Measurements from ENCODE around the gene XPNPEP1. TPM values are rescaled to one million over a fixed set of nuclear protein-coding genes. Genes with fewer than 3 reads are reported as not detected.

Gene XPNPEP1
- total RNA-seq, 2 experiments from 2014 or later = 90.2 to 96.5 TPM

- Mint-ChIP-seq H3K36me3 (peaks cover 42% of the 10 kb centered on the region), H3K9me3 (no peaks in the 10 kb centered on the region), H3K27me3 (no peaks in the 10 kb centered on the region), H3K27ac (no peak overlapping the region), H3K4me3 (no peak overlapping the region), H3K4me1 (peaks cover 11% of the 10 kb centered on the region)
- no peak for DNase-seq
Observed at GRCh38 chr10:109880886-109881768, 42.2 kb downstream of the XPNPEP1 start.

- no peak overlapping the region for H3K27ac Mint-ChIP-seq
- no peaks in the 10 kb centered on the region for H3K4me1 Mint-ChIP-seq
- DNase-seq = no peak
- no peaks in the 10 kb centered on the region for H3K27me3 Mint-ChIP-seq
- no peaks in the 10 kb centered on the region for H3K9me3 Mint-ChIP-seq
- H3K36me3 Mint-ChIP-seq = peaks cover 32% of the 10 kb centered on the region
- no peak overlapping the region for H3K4me3 Mint-ChIP-seq
Observed at GRCh38 chr10:109877546-109877945, 45.8 kb downstream of the XPNPEP1 start.

- H3K27me3 Mint-ChIP-seq = no peaks in the 10 kb centered on the region
- DNase-seq = no peak
- H3K4me3 Mint-ChIP-seq = no peak overlapping the region
- H3K9me3 Mint-ChIP-seq = no peaks in the 10 kb centered on the region
- no peak overlapping the region for H3K27ac Mint-ChIP-seq
- H3K36me3 Mint-ChIP-seq = peaks cover 34% of the 10 kb centered on the region
- no peaks in the 10 kb centered on the region for H3K4me1 Mint-ChIP-seq
Observed at GRCh38 chr10:109875828-109876821, 47.2 kb downstream of the XPNPEP1 start.

- H3K27me3 Mint-ChIP-seq = no peaks in the 10 kb centered on the region
- H3K36me3 Mint-ChIP-seq = peaks cover 32% of the 10 kb centered on the region
- DNase-seq = no peak
- no peaks in the 10 kb centered on the region for H3K4me1 Mint-ChIP-seq
- H3K9me3 Mint-ChIP-seq = no peaks in the 10 kb centered on the region
- no peak overlapping the region for H3K4me3 Mint-ChIP-seq
- no peak overlapping the region for H3K27ac Mint-ChIP-seq
Observed at GRCh38 chr10:109875151-109875568, 48.2 kb downstream of the XPNPEP1 start.

- Mint-ChIP-seq H3K36me3 (peaks cover 46% of the 10 kb centered on the region), H3K27ac (no peak overlapping the region), H3K4me1 (no peaks in the 10 kb centered on the region), H3K9me3 (no peaks in the 10 kb centered on the region), H3K4me3 (no peak overlapping the region), H3K27me3 (no peaks in the 10 kb centered on the region)
- DNase-seq = no peak
Observed at GRCh38 chr10:109871476-109871875, 51.8 kb downstream of the XPNPEP1 start.

- no peaks in the 10 kb centered on the region for H3K27me3 Mint-ChIP-seq
- H3K4me1 Mint-ChIP-seq = no peaks in the 10 kb centered on the region
- H3K27ac Mint-ChIP-seq = no peak overlapping the region
- peaks cover 17% of the 10 kb centered on the region for H3K9me3 Mint-ChIP-seq
- no peak for DNase-seq
- H3K36me3 Mint-ChIP-seq = peaks cover 72% of the 10 kb centered on the region
- no peak overlapping the region for H3K4me3 Mint-ChIP-seq
Observed at GRCh38 chr10:109866995-109867635, 56.2 kb downstream of the XPNPEP1 start.

GRCh38 chr10:109866168-109866994 is 56.9 kb downstream of the XPNPEP1 start:
- Mint-ChIP-seq H3K9me3 (peaks cover 17% of the 10 kb centered on the region), H3K4me3 (no peak overlapping the region), H3K36me3 (peaks cover 74% of the 10 kb centered on the region), H3K4me1 (no peaks in the 10 kb centered on the region), H3K27me3 (no peaks in the 10 kb centered on the region), H3K27ac (peak overlapping the region; percentile 39)
- no peak for DNase-seq

GRCh38 chr10:109863775-109864174 is 59.5 kb downstream of the XPNPEP1 start:
- no peaks in the 10 kb centered on the region for H3K27me3 Mint-ChIP-seq
- DNase-seq = no peak
- H3K9me3 Mint-ChIP-seq = peaks cover 17% of the 10 kb centered on the region
- H3K4me1 Mint-ChIP-seq = peaks cover 4% of the 10 kb centered on the region
- H3K36me3 Mint-ChIP-seq = peaks cover 78% of the 10 kb centered on the region
- no peak overlapping the region for H3K27ac Mint-ChIP-seq
- no peak overlapping the region for H3K4me3 Mint-ChIP-seq

- H3K9me3 Mint-ChIP-seq = peaks cover 17% of the 10 kb centered on the region
- H3K4me3 Mint-ChIP-seq = no peak overlapping the region
- no peak overlapping the region for H3K27ac Mint-ChIP-seq
- H3K27me3 Mint-ChIP-seq = no peaks in the 10 kb centered on the region
- H3K36me3 Mint-ChIP-seq = peaks cover 68% of the 10 kb centered on the region
- DNase-seq = no peak
- H3K4me1 Mint-ChIP-seq = peaks cover 4% of the 10 kb centered on the region
Observed at GRCh38 chr10:109862738-109863137, 60.6 kb downstream of the XPNPEP1 start.

- Mint-ChIP-seq H3K4me3 (no peak overlapping the region), H3K4me1 (peaks cover 4% of the 10 kb centered on the region), H3K27me3 (no peaks in the 10 kb centered on the region), H3K27ac (no peak overlapping the region), H3K9me3 (peaks cover 17% of the 10 kb centered on the region), H3K36me3 (peaks cover 61% of the 10 kb centered on the region)
- DNase-seq = no peak
Observed at GRCh38 chr10:109862041-109862440, 61.3 kb downstream of the XPNPEP1 start.

GRCh38 chr10:109861081-109861480 is 62.2 kb downstream of the XPNPEP1 start:
- Mint-ChIP-seq H3K4me1 (peaks cover 4% of the 10 kb centered on the region), H3K36me3 (peaks cover 53% of the 10 kb centered on the region), H3K27ac (no peak overlapping the region), H3K27me3 (no peaks in the 10 kb centered on the region), H3K9me3 (peaks cover 17% of the 10 kb centered on the region), H3K4me3 (no peak overlapping the region)
- no peak for DNase-seq

- no peaks in the 10 kb centered on the region for H3K27me3 Mint-ChIP-seq
- peaks cover 34% of the 10 kb centered on the region for H3K36me3 Mint-ChIP-seq
- DNase-seq = no peak
- peaks cover 13% of the 10 kb centered on the region for H3K9me3 Mint-ChIP-seq
- H3K4me3 Mint-ChIP-seq = no peak overlapping the region
- H3K27ac Mint-ChIP-seq = no peak overlapping the region
- H3K4me1 Mint-ChIP-seq = peaks cover 4% of the 10 kb centered on the region
Observed at GRCh38 chr10:109859221-109859620, 64.1 kb downstream of the XPNPEP1 start.

- Mint-ChIP-seq H3K27me3 (peaks cover 5% of the 10 kb centered on the region), H3K36me3 (peaks cover 12% of the 10 kb centered on the region), H3K27ac (no peak overlapping the region), H3K9me3 (no peaks in the 10 kb centered on the region), H3K4me3 (no peak overlapping the region), H3K4me1 (peaks cover 24% of the 10 kb centered on the region)
- DNase-seq = no peak
Observed at GRCh38 chr10:109855746-109856145, 67.6 kb downstream of the XPNPEP1 start.

GRCh38 chr10:109853921-109854320 is 69.4 kb downstream of the XPNPEP1 start:
- Mint-ChIP-seq H3K4me1 (peaks cover 20% of the 10 kb centered on the region), H3K36me3 (no peaks in the 10 kb centered on the region), H3K27ac (no peak overlapping the region), H3K9me3 (no peaks in the 10 kb centered on the region), H3K27me3 (peaks cover 5% of the 10 kb centered on the region), H3K4me3 (no peak overlapping the region)
- no peak for DNase-seq
